Measurements from ENCODE around the gene G6PC3.
"Not testable (repeated sequence)": the region's sequence is repeated elsewhere in the genome, so short reads cannot be mapped to it uniquely, and the experiment has no call there.

The G6PC3 gene

GRCh38 chr17:44084921-44085320, 14.4 kb downstream of the G6PC3 start:
- DNase-seq = no peak

GRCh38 chr17:44085908-44086307, 15.4 kb downstream of the G6PC3 start:
- no peak for DNase-seq

GRCh38 chr17:44086364-44087311, 16.1 kb downstream of the G6PC3 start:
- no peak for DNase-seq

DNA sequence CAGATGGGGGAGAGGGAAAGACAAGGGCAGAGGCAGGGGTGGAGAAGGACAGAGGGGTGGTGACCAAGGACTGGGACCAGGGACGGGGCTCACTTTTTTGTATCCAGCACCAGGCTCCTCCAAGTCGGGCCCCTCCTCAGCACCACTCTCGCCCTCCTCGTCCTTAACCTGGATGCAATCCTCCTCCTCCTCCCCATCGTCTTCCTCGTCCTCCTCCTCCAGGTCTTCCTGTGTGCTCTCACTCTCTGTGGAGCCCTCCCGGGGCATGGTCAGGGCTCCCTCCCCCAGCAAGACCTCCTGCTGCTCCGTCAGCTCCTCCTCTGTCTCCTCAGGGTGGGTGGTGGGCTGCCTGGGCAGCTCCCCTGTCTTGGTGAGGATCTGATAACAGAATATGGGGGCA, 16.8 kb downstream of the G6PC3 start:
- DNase-seq = no peak

GRCh38 chr17:44088254-44088653, 17.7 kb downstream of the G6PC3 start:
- no peak for DNase-seq

GRCh38 chr17:44091200-44091997, 20.9 kb downstream of the G6PC3 start:
- DNase-seq = no peak

DNA sequence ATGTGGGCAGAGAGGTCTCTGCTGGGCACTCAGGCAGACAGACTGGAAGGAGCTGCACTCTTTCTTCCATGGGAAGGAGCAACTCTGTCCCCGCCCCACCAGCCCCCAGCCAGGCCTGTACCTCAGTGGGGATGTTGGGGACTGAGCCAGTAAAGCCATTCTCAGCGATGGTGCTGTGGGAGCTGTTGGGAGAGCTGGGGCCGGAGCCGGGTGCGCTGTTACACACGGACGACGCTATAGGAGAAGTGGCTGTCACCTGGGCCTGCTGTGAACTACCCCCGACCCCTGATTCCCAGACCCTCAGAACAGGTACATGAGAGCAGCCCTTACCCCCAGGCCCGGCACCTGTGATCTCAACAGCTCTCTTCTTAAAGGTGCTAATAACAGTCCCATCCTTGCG, 21.5 kb downstream of the G6PC3 start:
- no peak for DNase-seq

- DNase-seq = no peak
Observed at GRCh38 chr17:44093231-44093900, 22.8 kb downstream of the G6PC3 start.

DNA sequence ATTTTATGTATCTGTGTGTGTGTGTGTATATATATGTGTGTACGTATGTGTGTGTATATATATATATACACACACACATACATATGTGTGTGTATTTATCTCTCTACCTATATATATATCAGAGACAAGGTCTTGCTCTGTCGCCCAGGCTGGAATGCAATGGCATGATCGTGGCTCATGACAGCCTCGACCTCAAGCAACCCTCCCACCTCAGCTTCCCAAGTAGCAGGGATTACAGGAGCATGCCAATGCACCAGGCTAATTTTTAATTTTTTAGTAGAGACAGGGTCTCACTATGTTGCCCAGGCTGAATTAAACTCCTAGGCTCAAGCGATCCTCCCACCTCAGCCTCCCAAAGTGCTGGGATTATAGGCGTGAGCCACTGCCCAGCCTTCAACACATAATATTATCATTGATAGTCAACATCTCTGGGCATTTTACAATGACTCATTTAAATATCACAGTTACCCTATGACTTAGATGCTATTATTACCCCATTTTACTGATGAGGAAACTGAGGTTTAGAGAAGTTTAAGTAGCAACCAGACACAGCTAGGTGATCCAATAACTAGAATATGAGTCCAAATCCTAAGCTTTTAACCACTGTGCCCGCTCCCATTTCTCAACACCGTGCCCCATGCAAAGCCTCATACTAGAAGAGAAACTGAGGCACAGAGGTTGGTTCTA, 24.3 kb downstream of the G6PC3 start:
- DNase-seq = no peak

DNA sequence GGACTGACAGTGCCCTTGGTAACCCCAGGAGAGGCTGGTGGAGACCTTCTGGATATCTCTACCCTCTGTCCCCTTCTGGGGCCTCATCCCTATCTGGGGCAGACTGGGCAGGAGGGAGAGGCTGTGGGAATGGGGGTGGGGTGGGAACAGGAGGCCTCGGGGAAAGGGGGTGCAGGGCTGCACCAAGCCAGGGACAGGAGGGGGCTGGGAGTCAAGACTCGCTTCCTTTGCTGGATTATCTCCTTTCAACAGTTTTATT, 24.8 kb downstream of the G6PC3 start:
- DNase-seq = no peak

DNA sequence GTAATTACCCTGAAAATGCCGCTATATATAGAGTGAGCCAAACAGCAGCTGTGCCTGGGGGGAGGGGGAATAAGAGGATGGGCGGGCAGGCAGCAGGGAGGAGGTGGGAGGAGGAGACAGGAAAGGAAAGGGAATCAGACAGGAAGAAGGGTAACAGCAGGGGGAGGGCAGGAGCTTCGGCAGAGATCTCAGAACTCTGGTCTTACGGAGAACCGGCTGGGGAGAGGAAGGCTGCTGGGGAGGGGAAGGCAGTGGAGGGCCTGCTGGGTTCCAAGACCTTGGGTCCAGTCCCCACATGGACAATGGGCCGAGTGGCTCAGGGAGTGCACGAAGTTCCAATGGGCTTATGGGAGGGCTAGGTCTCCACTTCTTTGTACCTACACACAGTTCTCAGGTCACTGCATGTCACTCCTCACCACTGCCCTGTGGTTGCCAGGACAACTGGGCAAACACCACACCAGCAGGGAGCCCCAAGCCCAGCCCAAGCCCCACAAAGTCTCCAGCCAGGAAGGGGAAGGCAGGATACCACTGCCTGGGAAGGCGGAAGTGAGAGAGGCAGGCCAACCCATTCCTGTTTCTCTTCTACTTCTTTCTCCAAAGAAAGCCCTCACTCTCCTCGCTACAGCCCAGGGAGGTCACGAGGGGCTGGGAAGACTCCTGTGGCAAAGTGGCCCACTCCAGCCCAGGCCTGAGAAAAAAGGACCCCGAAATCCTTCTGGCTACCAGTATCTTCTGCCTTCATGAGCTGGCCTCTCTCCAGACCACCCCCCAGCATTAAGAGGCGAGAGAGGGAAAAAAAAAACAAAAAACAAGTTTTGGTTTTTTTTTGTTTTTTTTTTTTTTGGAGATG, 25.3 kb downstream of the G6PC3 start:
- DNase-seq = peak; percentile 52

DNA sequence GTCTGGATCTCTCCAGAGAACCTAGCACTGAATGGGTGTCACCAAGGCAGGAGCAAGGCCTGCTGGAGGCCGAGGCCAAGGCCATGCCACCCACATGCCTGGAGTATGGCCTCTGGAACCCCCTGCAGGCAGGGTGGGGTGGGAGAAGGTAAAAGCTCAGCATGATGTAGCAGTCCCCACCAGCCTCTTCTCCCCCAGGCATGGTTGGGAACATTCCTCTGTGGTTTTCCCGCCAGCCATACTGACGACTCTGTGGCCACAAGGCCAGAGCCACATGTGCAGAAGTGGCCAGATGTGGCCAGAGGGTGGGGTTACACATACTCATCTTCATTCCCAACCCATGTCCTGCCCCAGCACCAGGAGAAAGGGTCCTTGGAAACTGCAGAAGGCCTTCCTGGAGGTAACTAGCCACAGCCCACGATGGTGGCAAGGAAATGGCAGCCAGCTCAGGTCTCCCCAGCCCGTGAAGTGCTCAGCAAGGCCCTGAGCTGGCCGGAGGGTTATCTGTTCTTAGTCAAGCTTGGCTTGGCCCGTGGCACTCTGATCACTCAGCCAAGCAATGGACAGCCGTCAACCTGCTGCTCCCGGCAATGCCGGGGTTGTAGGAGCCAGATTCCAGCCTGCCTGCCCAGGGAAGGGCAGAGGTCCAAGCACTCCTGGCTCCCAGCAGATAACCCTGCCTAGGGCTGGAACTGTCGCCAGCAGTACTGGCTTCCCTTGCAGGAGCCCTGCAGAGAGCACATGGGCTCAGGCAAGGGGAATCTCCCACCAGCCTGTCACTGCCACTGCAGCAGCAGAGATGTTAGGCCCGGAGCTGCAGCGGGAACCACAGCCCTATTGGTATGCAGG, 26.8 kb downstream of the G6PC3 start:
- no peak for DNase-seq

- not testable (repeated sequence) for DNase-seq
Observed at GRCh38 chr17:44101858-44102257, 31.3 kb downstream of the G6PC3 start.

GRCh38 chr17:44102849-44103622, 32.5 kb downstream of the G6PC3 start:
- DNase-seq = no peak

DNA sequence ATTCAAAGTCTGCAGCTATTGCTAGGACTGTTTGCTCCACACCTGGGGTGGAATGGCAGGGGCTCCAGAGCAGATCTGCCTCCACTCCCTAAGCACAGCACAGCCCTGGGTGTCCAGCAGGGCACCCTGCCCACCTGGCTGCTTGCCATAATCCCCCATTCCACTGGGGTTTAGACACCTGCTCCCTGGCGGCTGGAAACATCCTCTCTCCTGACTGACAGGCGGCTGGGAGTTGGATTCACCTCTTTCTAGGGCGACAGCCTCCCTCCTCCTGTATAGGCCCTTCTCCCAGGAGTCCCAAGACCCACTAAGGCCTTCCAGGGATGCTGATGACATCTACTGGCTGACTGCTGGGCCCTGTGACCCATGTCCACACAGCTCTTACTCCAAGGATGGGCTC, 34.9 kb downstream of the G6PC3 start:
- no peak for DNase-seq

DNA sequence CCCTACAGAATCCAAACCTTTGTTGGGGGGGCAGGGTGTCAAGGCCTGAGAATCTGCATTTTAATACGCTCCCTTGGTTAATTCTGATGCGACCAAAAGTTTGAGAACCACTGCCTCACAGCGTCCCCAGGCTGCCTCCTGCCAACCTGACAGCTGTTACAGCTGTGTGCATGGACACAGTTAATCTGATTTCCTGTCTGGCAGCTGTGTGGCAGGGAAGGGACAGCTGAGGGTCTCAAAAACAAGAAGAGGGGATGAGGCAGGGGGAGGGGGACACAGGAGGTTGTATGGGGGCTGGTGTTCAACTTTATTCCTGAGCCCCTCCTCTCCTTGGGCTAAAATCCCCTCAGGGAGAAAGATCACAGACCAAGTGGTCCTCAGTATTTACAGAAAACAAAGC, 35.4 kb downstream of the G6PC3 start:
- no peak for DNase-seq

DNA sequence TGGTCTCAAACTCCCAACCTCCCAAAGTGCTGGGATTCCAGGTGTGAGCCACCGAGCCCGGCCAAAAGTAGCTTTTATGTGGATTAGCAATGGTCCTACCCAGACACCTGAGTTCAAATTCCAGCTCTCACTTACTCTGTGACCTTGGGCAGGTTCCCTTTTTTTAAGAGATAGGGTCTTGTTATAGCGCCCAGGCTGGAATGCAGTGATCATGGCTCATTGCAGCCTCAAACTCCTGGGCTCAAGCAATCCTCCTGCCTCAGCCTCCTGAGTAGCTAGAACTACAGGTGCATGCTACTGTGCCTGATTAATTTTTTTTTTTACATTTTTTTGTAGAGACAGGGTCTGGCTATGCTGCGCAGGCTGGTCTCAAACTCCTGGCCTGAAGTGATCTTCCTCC, 36.3 kb downstream of the G6PC3 start:
- no peak for DNase-seq

- no peak for DNase-seq
Observed at GRCh38 chr17:44108440-44109311, 38.1 kb downstream of the G6PC3 start.

DNA sequence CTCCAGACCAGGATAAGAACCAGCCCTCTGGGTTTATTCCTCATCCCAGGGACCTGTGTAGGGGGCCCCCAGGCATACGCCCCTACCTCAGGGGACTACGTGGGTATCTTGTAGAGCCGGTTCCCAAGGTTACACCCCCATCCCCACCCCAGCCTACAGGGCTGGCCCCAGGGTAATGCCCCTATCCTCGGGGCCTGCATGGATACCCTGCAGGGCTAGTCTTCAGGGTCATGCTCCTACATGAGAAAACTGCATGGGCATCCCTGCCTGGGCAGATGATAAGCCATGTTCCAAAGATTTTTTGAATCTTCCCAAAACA, 38.7 kb downstream of the G6PC3 start:
- no peak for DNase-seq
